BLaER1 (cell line): ENCODE measurements around the gene CREB5.

ENCODE experiments used
- H3K27ac ChIP-seq: shearing (Covaris generic); formaldehyde crosslinking; 2 replicates; pipeline ENCODE4 v1.8.1; 2022
- H3K27me3 ChIP-seq: shearing (Covaris generic); formaldehyde crosslinking; 2 replicates; pipeline ENCODE4 v1.8.1; 2022
- H3K36me3 ChIP-seq: shearing (Covaris generic); formaldehyde crosslinking; 2 replicates; pipeline ENCODE4 v1.8.1; 2022
- H3K4me1 ChIP-seq: shearing (Covaris generic); formaldehyde crosslinking; 2 replicates; pipeline ENCODE4 v1.8.1; 2022
- H3K4me2 ChIP-seq: shearing (Covaris generic); formaldehyde crosslinking; 2 replicates; pipeline ENCODE4 v1.8.1; 2022
- H3K4me3 ChIP-seq: shearing (Covaris generic); formaldehyde crosslinking; 2 replicates; pipeline ENCODE4 v1.8.1; 2022
- H3K9ac ChIP-seq: shearing (Covaris generic); formaldehyde crosslinking; 2 replicates; pipeline ENCODE4 v1.8.1; 2022
- H3K9me3 ChIP-seq: shearing (Covaris generic); formaldehyde crosslinking; 2 replicates; pipeline ENCODE4 v1.8.1; 2022
- H4K20me1 ChIP-seq: shearing (Covaris generic); formaldehyde crosslinking; 2 replicates; pipeline ENCODE4 v1.8.1; 2022
- Cebpa-rat ChIP-seq: shearing (Covaris generic); IDR thresholded peaks from 2 replicates; pipeline ENCODE4 v1.8.1; 2022

The CREB5 gene

DNA sequence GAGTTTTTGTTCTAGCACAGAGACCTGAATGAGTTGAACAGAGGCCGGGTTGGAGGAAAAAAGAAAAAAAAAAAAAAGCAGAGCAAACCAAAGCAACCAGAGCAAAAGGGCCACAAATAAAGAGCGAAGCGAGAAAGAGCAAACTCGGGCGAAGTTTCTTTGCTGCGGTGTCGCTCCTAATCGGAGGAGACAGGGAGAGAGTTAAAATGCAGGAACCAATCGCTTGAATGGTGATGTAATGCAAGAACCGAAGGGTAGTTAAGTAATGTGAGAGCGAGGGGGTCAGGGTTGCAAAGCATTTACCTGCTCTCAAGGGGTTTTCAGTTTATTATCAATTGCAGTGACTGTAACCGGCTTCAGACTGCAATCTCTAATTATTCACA lies 274.1 kb downstream of the CREB5 start:
- peak overlapping the region; percentile 75 for H3K4me2 ChIP-seq
- no peak overlapping the region for H3K9ac ChIP-seq
- TF ChIP-seq Cebpa-rat: no peak
- no peak overlapping the region for H3K27ac ChIP-seq
- no peak overlapping the region for H3K4me3 ChIP-seq
- no peaks in the 10 kb centered on the region for H4K20me1 ChIP-seq
- H3K4me1 ChIP-seq: peaks cover 44% of the 10 kb centered on the region
- H3K36me3 ChIP-seq: no peaks in the 10 kb centered on the region
- no peaks in the 10 kb centered on the region for H3K27me3 ChIP-seq
- H3K9me3 ChIP-seq: no peaks in the 10 kb centered on the region

GRCh38 chr7:28687537-28687936 lies 275.2 kb downstream of the CREB5 start:
- H3K4me1 ChIP-seq: peaks cover 44% of the 10 kb centered on the region
- no peak overlapping the region for H3K4me2 ChIP-seq
- no peak overlapping the region for H3K9ac ChIP-seq
- no peaks in the 10 kb centered on the region for H3K27me3 ChIP-seq
- H3K36me3 ChIP-seq: no peaks in the 10 kb centered on the region
- TF ChIP-seq Cebpa-rat: no peak
- no peaks in the 10 kb centered on the region for H4K20me1 ChIP-seq
- no peaks in the 10 kb centered on the region for H3K9me3 ChIP-seq
- H3K27ac ChIP-seq: no peak overlapping the region
- H3K4me3 ChIP-seq: no peak overlapping the region

- no peaks in the 10 kb centered on the region for H4K20me1 ChIP-seq
- no peak overlapping the region for H3K27ac ChIP-seq
- H3K9ac ChIP-seq: no peak overlapping the region
- no peak for TF ChIP-seq Cebpa-rat
- H3K4me2 ChIP-seq: no peak overlapping the region
- no peaks in the 10 kb centered on the region for H3K27me3 ChIP-seq
- H3K36me3 ChIP-seq: no peaks in the 10 kb centered on the region
- no peaks in the 10 kb centered on the region for H3K9me3 ChIP-seq
- H3K4me3 ChIP-seq: no peak overlapping the region
- H3K4me1 ChIP-seq: peaks cover 44% of the 10 kb centered on the region
Measured at GRCh38 chr7:28688174-28688573, 275.9 kb downstream of the CREB5 start.

GRCh38 chr7:28688651-28689050 lies 276.3 kb downstream of the CREB5 start:
- no peak overlapping the region for H3K27ac ChIP-seq
- H3K9me3 ChIP-seq: no peaks in the 10 kb centered on the region
- no peak for TF ChIP-seq Cebpa-rat
- H3K4me3 ChIP-seq: no peak overlapping the region
- H3K36me3 ChIP-seq: no peaks in the 10 kb centered on the region
- no peak overlapping the region for H3K9ac ChIP-seq
- H4K20me1 ChIP-seq: no peaks in the 10 kb centered on the region
- no peak overlapping the region for H3K4me2 ChIP-seq
- peaks cover 40% of the 10 kb centered on the region for H3K4me1 ChIP-seq
- H3K27me3 ChIP-seq: no peaks in the 10 kb centered on the region

DNA sequence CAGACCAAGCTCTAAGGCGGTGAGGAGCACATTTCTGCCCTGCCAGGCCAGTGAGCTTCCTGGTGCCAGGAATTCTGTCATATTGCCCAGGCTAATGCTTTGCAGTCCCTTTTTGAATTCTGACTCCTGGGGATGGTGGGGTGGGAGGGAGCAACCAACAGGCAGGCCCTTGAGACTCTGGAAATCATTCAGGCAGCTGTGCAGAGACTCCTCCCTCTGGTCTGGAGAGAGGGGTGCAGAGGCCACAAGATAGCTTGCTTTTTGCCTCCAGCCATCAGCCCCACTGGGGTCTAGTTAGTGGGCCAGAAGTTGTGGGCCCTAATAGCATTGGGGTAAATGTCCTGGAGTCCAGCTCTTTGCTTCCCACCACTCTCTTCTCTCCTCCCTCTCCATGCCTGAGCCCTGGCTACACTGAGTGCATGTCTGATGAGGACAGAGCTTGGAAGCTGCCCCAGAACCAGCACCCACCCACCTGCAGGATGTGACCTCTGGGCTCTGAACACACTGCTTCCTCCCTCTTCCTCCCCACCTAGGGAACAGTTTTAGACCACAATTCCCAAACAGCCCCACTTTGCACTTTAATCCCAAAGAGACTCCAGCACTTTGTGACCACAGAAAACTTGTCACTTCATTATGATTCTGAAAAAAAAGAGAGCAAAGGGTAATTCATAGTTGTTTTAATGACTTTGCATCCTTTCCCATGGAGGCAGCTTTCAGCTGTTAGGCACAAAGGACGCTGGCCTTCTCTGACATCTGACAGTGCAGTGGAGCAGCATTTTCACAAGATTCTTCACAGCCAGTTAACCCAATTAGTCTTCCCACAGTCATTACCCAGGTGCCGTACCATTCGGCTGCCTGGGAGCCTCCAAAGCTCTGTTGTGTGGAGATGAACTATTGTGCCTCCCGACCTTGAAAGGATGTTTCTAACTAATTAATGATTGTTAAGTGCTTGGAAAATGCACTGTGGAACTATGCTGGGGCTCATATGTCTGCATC lies 283.3 kb downstream of the CREB5 start:
- Histone ChIP-seq H3K27ac (peak overlapping the region; percentile 12; the same call in 1 of the 2 replicates), H3K4me3 (no peak overlapping the region), H3K4me2 (peak overlapping the region; percentile 50), H3K27me3 (no peaks in the 10 kb centered on the region), H3K9ac (no peak overlapping the region), H3K36me3 (no peaks in the 10 kb centered on the region), H4K20me1 (no peaks in the 10 kb centered on the region), H3K9me3 (no peaks in the 10 kb centered on the region), H3K4me1 (peaks cover 61% of the 10 kb centered on the region)
- no peak for TF ChIP-seq Cebpa-rat

DNA sequence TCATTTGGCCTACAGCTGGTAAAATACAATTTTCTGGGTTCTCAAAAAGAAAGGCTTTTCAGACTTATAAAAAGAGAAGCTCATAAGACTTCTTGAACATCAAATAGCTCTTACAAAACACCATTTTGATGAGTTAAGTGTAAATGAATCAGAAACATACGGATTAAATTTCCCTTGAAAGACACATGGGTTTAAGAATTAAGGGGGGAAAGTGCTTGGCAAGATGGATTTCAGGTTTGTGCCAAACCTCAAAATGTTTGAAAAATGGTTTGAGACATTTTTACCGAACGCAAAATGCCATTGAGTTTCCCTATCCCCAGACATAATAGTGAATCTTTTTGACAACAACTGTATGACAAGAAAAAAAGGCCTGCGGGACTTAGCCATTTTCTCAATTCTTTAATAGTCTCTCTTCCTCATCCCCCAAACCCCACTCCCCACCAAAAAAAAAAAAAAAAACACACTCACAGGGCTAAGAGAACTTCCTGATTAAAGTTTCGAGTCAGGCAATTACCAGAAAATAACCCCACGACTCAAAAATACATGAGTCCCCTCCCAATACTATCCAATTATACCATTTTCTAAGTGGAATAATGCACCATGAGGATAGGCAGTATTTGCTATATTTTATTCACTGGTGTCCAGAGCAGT lies 285.7 kb downstream of the CREB5 start:
- no peak for TF ChIP-seq Cebpa-rat
- Histone ChIP-seq H3K9me3 (0 out of 2 replicates have a peak, but pooled peaks cover 3% of the 10 kb centered on the region), H3K27me3 (no peaks in the 10 kb centered on the region), H4K20me1 (no peaks in the 10 kb centered on the region), H3K4me1 (peaks cover 84% of the 10 kb centered on the region), H3K9ac (no peak overlapping the region), H3K4me3 (no peak overlapping the region), H3K4me2 (peak overlapping the region; percentile 63), H3K36me3 (no peaks in the 10 kb centered on the region), H3K27ac (no peak overlapping the region)

- H3K9ac ChIP-seq: no peak overlapping the region
Measured at GRCh38 chr7:28698840-28699239, 286.5 kb downstream of the CREB5 start.

GRCh38 chr7:28700096-28700495 lies 287.8 kb downstream of the CREB5 start:
- Histone ChIP-seq H4K20me1 (no peaks in the 10 kb centered on the region), H3K4me3 (no peak overlapping the region), H3K27ac (0 out of 2 replicates have a peak overlapping the region, but pooled peaks have one; percentile 2), H3K9me3 (peaks cover 15% of the 10 kb centered on the region), H3K27me3 (no peaks in the 10 kb centered on the region), H3K4me2 (peak overlapping the region; percentile 63), H3K4me1 (peaks cover 81% of the 10 kb centered on the region), H3K9ac (no peak overlapping the region), H3K36me3 (peaks cover 5% of the 10 kb centered on the region; the same call in 1 of the 2 replicates)
- no peak for TF ChIP-seq Cebpa-rat

More at GRCh38 chr7:28698840-28699239, 286.5 kb downstream of the CREB5 start:
- Histone ChIP-seq H4K20me1 (no peaks in the 10 kb centered on the region), H3K4me3 (no peak overlapping the region), H3K4me2 (peak overlapping the region; percentile 63), H3K27ac (no peak overlapping the region), H3K36me3 (peaks cover 4% of the 10 kb centered on the region; the same call in 1 of the 2 replicates), H3K4me1 (peaks cover 83% of the 10 kb centered on the region), H3K27me3 (no peaks in the 10 kb centered on the region), H3K9me3 (peaks cover 11% of the 10 kb centered on the region)
- TF ChIP-seq Cebpa-rat: no peak

DNA sequence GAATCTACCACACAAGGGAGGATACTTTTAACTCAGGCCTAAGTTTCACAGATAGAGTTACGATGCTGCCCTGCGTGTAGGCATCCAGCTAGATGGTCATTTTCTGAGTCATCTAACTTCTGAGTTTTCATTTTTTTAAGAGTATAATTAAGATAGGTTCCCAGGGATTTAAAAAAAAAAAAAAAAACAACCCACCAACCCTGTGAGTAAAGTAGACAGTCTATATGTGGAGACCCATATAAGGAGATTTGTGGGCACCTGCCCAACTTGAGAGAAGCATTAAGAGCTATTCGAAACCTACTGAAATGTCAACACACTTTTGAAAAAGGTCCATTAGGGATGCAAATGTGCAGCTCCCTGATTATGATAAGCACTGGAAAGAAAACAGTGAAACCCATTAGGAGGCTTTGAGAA lies 288.5 kb downstream of the CREB5 start:
- Histone ChIP-seq H3K9ac (peak overlapping the region; percentile 48; the same call in 1 of the 2 replicates), H3K4me3 (0 out of 2 replicates have a peak overlapping the region, but pooled peaks have one; percentile 8), H3K4me2 (peak overlapping the region; percentile 63), H3K27me3 (no peaks in the 10 kb centered on the region), H4K20me1 (no peaks in the 10 kb centered on the region), H3K27ac (0 out of 2 replicates have a peak overlapping the region, but pooled peaks have one; percentile 2), H3K4me1 (peaks cover 81% of the 10 kb centered on the region), H3K9me3 (peaks cover 15% of the 10 kb centered on the region), H3K36me3 (peaks cover 5% of the 10 kb centered on the region; the same call in 1 of the 2 replicates)
- TF ChIP-seq Cebpa-rat: no peak
